NT2/D1 (cell line): ENCODE data around the gene FAM83E.

Experiments used
- YY1 ChIP-seq: IDR thresholded peaks from 2 replicates; pipeline ENCODE4 v1.6.1; 2011; ENCODE audit not compliant: insufficient read length, insufficient read depth
- ZNF274 ChIP-seq: IDR thresholded peaks from 2 replicates; pipeline ENCODE4 v1.6.1; 2011; ENCODE audit warnings: mild to moderate bottlenecking, low read depth, low read length

GRCh38 chr19:48618916-48619691, 4.2 kb upstream of the FAM83E start, which contains the start of the genes RPL18 and SPHK2:
- TF ChIP-seq YY1 (peak; percentile 14), ZNF274 (no peak)
